C4-2B (cell line): ENCODE data around the gene PMVK.

ENCODE experiments used
- ZFX ChIP-seq: fragments of 450-650 bp; IDR thresholded peaks from 2 replicates; pipeline ENCODE4 v1.6.1; 2017
- TF ChIP-seq, protein P1 (sequence below): fragments of 450-650 bp; conservative IDR thresholded peaks from 2 replicates; pipeline ENCODE4 v1.5.1; 2017; ENCODE audit warnings: mild to moderate bottlenecking

DNA sequence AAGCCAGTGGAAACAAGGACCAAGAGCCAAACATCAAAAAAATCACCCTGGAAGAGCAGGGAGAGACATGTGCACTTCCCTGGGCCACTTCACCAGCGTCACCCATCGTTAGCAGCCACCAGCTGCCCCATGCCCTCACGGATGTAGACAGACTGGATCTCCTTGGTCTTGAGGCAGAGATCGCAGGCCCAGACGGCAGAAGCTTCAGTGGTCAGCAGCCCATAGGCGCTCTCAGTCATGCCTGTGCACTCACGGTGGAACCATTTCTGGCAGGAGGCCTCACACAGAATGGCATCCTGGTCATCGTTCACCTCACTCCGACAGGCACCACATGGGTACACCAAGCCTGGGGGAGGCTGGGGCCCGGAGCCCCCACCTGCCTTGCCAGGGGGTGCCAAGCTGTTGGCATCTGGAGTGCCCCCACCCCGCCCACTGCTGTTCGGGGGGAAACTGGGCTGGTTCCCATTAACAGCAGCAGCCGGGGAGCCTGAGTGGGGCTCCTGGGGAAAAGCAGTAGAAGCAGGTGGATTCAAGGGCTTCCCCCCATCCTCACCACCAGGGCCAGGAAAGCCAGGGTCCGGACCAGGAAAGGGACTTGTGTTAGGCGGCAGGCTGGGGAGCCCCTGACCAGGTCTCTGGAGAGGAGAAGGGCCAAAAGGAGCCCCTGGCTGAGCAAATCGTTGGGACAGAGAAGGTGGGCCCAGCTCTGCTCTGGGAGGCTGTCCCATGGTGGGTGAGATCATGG lies 22.3 kb upstream of the PMVK start:
- TF ChIP-seq, protein P1, sequence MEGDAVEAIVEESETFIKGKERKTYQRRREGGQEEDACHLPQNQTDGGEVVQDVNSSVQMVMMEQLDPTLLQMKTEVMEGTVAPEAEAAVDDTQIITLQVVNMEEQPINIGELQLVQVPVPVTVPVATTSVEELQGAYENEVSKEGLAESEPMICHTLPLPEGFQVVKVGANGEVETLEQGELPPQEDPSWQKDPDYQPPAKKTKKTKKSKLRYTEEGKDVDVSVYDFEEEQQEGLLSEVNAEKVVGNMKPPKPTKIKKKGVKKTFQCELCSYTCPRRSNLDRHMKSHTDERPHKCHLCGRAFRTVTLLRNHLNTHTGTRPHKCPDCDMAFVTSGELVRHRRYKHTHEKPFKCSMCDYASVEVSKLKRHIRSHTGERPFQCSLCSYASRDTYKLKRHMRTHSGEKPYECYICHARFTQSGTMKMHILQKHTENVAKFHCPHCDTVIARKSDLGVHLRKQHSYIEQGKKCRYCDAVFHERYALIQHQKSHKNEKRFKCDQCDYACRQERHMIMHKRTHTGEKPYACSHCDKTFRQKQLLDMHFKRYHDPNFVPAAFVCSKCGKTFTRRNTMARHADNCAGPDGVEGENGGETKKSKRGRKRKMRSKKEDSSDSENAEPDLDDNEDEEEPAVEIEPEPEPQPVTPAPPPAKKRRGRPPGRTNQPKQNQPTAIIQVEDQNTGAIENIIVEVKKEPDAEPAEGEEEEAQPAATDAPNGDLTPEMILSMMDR, result no peak
- no peak for TF ChIP-seq ZFX
